LNCaP clone FGC (cell line): Measurements from ENCODE around the gene FXYD5.

Experiments used
- DNase-seq: peaks from one replicate; pipeline ENCODE4 v3.0.0-alpha.2; 2011; ENCODE audit warnings: low read depth
- H3K4me3 ChIP-seq: 2 replicates; pipeline ENCODE4 v1.5.1; 2011; ENCODE audit warnings: mild to moderate bottlenecking, low read depth, low read length, control low read depth
- CTCF ChIP-seq: IDR thresholded peaks from 2 replicates; pipeline ENCODE4 v1.5.1; 2012; ENCODE audit warnings: mild to moderate bottlenecking; ENCODE audit not compliant: control insufficient read depth, insufficient read depth; ENCODE audit errors: extremely low read depth

Gene FXYD5

GRCh38 chr19:35143818-35144217, 10.7 kb upstream of the FXYD5 start:
- no peak overlapping the region for H3K4me3 ChIP-seq
- TF ChIP-seq CTCF, result no peak
- DNase-seq, result no peak

- H3K4me3 ChIP-seq, result no peak overlapping the region
- DNase-seq, result no peak
- no peak for TF ChIP-seq CTCF
These were observed 10.3 kb upstream of the FXYD5 start for GRCh38 chr19:35144259-35144599.

- no peak for TF ChIP-seq CTCF
- H3K4me3 ChIP-seq, result no peak overlapping the region
- no peak for DNase-seq
These were observed 9.7 kb upstream of the FXYD5 start for GRCh38 chr19:35144600-35145436.

GRCh38 chr19:35146746-35147459, 7.6 kb upstream of the FXYD5 start:
- H3K4me3 ChIP-seq, result no peak overlapping the region
- TF ChIP-seq CTCF, result no peak
- DNase-seq, result no peak

GRCh38 chr19:35149463-35149862, 5.1 kb upstream of the FXYD5 start:
- no peak for DNase-seq
- TF ChIP-seq CTCF, result no peak
- no peak overlapping the region for H3K4me3 ChIP-seq

GRCh38 chr19:35150445-35150844, 4.1 kb upstream of the FXYD5 start:
- no peak overlapping the region for H3K4me3 ChIP-seq
- DNase-seq, result no peak
- no peak for TF ChIP-seq CTCF
